Gastrocnemius medialis (tissue), 4 donors: ENCODE data around the gene KLF7.

Source experiments
- CTCF ChIP-seq, 5 experiments: fragments of 450-650 bp in 3 of 5; fragments of 200-600 bp in 2 of 5; sonication (generic) in 2 of 5; IDR thresholded peaks in 4 of 5; conservative IDR thresholded peaks in 1 of 5; 1 replicate in 4 of 5; 2 replicates in 1 of 5; pipeline ENCODE4 v1.5.1; 2016 to 2019; ENCODE audit warnings: antibody characterized with exemption in 5 of 5, mild to moderate bottlenecking in 3 of 5, moderate library complexity in 3 of 5
- POLR2A ChIP-seq, 2 donors: fragments of 450-650 bp; IDR thresholded peaks; one replicate each; pipeline ENCODE4 v1.6.1; 2017; ENCODE audit warnings: antibody characterized with exemption in 2 of 2, mild to moderate bottlenecking in 2 of 2, moderate library complexity in 2 of 2

- no peak for TF ChIP-seq CTCF (IDR thresholded peaks at IDR 0.05 in 4 of 5, conservative IDR thresholded peaks at IDR 0.05 in 1 of 5)
- TF ChIP-seq POLR2A (IDR thresholded peaks at IDR 0.05), result no peak
Observed at GRCh38 chr2:207073801-207074678, 91.7 kb downstream of the KLF7 start.
